Lower leg skin (tissue), 4 donors: Measurements from ENCODE around the gene HMOX1. TPM values are rescaled to one million over a fixed set of nuclear protein-coding genes. Genes with fewer than 3 reads are reported as not detected.

ENCODE experiments used
- DNase-seq, 2 donors: peaks; one replicate each; pipeline ENCODE4 v3.0.0-alpha.2; 2019; ENCODE audit warnings: low spot score in 2 of 2
- H3K4me3 ChIP-seq: fragments of 200-600 bp; sonication (generic); 2 replicates; pipeline ENCODE4 v1.5.1; 2017; ENCODE audit warnings: mild to moderate bottlenecking, low read depth; ENCODE audit not compliant: poor library complexity, severe bottlenecking
- POLR2A ChIP-seq, 2 donors: fragments of 450-650 bp; IDR thresholded peaks; one replicate each; pipeline ENCODE4 v1.6.1; 2016 to 2017; ENCODE audit warnings: antibody characterized with exemption in 2 of 2, mild to moderate bottlenecking in 1 of 2, moderate library complexity in 1 of 2
- WGBS, 2 donors: methylation state at CpG; one replicate each; pipeline ENCODE4 v1.1.5; 2018; 5-methylcytosine and 5-hydroxymethylcytosine counted together
- intact Hi-C: fragments of 100-400 bp; cut with DNase I; formaldehyde crosslinking; loops from one replicate; pipeline ENCODE4 v1.15.0; 2023; ENCODE audit warnings: low total_unique reads
- total RNA-seq, 4 donors: library from RNA; depleted of rRNA; stranded (reverse); fragments of >200 nt; gene quantifications; one replicate each; pipeline ENCODE4 v1.1.0, GENCODE V29; 2016
- TF ChIP-seq, protein P1 (sequence below), 3 donors: fragments of 450-650 bp; IDR thresholded peaks; one replicate each; pipeline ENCODE4 v1.5.1; 2016; ENCODE audit warnings: antibody characterized with exemption in 3 of 3, mild to moderate bottlenecking in 3 of 3, moderate library complexity in 2 of 3

The HMOX1 gene
- total RNA-seq, 4 donors from 2014 or later, result 85.5 to 156 (median 112) TPM

- TF ChIP-seq, protein P1, sequence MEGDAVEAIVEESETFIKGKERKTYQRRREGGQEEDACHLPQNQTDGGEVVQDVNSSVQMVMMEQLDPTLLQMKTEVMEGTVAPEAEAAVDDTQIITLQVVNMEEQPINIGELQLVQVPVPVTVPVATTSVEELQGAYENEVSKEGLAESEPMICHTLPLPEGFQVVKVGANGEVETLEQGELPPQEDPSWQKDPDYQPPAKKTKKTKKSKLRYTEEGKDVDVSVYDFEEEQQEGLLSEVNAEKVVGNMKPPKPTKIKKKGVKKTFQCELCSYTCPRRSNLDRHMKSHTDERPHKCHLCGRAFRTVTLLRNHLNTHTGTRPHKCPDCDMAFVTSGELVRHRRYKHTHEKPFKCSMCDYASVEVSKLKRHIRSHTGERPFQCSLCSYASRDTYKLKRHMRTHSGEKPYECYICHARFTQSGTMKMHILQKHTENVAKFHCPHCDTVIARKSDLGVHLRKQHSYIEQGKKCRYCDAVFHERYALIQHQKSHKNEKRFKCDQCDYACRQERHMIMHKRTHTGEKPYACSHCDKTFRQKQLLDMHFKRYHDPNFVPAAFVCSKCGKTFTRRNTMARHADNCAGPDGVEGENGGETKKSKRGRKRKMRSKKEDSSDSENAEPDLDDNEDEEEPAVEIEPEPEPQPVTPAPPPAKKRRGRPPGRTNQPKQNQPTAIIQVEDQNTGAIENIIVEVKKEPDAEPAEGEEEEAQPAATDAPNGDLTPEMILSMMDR (IDR thresholded peaks at IDR 0.05), result no peak
- no peak for TF ChIP-seq POLR2A (IDR thresholded peaks at IDR 0.05)
- WGBS, 2 donors, result 82 to 85% methylated on average over 12 of the region's 12 CpGs
- no peak overlapping the region for H3K4me3 ChIP-seq
- intact Hi-C loops, result no loop called here
- DNase-seq, result no peak
These were observed 44.7 kb upstream of the HMOX1 start for GRCh38 chr22:35335936-35336781.

DNA sequence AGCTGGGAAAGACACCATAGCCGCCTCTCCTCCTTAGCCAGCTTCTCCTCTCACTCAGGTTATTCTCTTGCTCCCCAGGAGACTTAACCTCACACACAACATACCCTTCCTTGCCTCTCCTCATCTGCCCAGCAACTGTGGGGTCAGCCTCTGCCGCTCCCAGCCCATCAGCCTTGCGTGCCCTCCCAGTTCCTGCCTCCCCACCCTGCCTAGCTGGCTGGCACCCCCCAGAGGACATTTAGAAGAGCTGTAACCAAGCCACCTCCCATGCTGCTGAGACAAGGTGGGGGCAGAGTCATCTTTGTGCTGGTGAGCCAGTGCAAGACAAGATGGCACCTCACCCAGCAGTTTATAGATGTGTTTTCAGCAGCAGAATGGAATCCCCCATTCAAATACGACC is 43.0 kb upstream of the HMOX1 start:
- intact Hi-C loops, result no loop called here
- TF ChIP-seq, protein P1 (IDR thresholded peaks at IDR 0.05), result no peak
- no peak for TF ChIP-seq POLR2A (IDR thresholded peaks at IDR 0.05)
- DNase-seq, result no peak
- 88 to 89% methylated on average over 4 of the region's 4 CpGs for WGBS, 2 donors
- H3K4me3 ChIP-seq, result no peak overlapping the region

DNA sequence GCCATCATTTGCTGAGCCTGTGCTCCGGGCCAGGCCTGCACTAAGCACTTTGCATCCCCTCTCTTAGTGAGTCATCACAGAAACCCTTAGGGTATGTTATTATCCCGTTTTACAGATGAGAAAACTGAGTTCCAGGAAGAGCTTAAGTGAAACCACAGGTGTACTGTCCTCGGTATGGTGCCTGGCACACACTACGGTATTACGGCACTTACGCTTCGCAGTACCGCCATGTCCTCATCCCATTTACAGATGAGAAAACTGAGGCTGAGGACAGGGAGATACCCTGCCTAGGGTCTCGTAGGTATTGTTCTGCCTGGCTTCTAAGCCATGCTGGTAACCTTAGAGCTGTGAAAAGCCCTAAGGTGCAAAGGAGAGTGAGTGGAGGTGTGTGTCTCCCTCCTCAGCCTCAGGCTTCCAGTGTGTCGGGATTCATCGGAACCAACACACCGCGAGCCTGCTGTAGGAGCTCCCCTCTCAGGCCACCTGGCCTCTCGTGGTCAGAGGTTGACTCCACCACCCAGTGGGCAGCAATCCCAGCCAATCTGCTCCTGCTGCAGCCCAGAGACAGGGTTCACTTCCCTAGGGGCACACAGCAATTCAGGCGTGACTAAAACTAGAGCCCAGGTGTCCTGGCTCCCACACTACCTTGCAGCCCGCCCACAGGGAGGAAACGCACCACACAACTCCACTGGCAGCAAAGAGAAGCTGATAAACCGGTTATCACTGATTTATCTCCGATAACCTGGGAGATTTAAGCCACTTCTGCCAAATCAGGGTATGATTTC is 39.6 kb upstream of the HMOX1 start:
- H3K4me3 ChIP-seq, result no peak overlapping the region
- no peak for DNase-seq
- TF ChIP-seq POLR2A (IDR thresholded peaks at IDR 0.05), result no peak
- TF ChIP-seq, protein P1 (IDR thresholded peaks at IDR 0.05), result no peak
- intact Hi-C loops, result no loop called here
- WGBS, 2 donors, result 76 to 78% methylated on average over 19 of the region's 19 CpGs

DNA sequence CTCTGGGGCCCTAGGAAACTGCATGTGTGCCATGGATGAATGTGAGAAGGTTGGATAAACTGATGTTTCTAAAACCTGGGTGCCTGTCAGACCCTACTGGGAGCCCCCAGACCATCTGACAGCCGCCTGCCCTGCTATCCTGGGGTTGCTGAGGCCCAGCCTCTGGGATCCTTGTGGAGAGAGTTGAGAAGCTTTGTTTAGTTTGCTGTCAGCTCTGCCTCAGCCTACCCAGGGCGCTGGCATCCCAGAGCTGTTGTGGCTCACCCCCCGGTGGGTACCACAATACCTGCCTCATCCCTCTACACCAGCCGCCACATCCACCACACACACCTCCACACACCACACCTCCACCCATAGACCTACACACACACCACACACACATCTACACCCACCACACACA is 38.5 kb upstream of the HMOX1 start:
- no peak overlapping the region for H3K4me3 ChIP-seq
- DNase-seq, result no peak
- intact Hi-C loops, result no loop called here
- WGBS, 2 donors, result 91 to 96% methylated on average over 4 of the region's 4 CpGs
- TF ChIP-seq POLR2A (IDR thresholded peaks at IDR 0.05), result no peak
- TF ChIP-seq, protein P1 (IDR thresholded peaks at IDR 0.05), result no peak

DNA sequence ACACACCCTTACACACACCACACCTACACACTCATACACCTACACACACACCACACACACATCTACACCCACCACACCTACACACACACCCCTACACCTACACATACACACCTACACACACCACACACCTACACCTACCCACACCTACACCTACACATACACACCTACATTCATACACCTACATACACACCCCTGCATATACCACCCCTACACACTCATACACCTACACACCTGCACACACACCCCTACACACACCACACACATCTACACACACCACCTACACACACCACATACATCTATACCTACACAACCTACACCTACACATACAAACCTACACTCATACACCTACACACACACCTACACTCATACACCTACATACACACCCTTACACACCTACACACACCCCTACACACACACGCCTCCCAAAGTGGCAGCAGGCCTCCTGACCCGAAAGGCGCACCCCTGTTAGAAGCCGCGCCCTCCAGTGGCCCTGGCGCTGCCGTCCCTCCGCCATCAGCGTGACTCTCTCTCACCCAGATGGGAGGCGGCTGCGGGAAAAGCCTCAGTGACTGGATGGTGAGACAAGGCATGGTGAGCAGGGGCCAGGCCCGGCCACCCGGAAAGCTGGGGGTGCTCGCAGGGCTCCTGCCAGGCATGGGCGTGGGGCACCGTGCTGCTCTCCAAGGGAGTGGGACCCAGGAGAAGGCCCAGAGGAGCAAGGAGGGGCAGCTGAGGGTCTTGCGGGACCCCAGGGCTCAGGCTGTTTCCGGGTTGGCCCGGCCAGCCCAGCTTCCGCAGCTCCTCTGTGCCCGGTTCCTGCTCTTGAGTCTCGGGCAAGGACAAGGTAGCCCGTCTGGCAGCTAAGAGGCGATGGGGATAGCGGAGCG is 37.0 kb upstream of the HMOX1 start:
- intact Hi-C loops, result no loop called here
- no peak overlapping the region for H3K4me3 ChIP-seq
- no peak for DNase-seq
- WGBS, 2 donors, result 94 to 95% methylated on average over 18 to 26 of the region's 26 CpGs
- TF ChIP-seq, protein P1 (IDR thresholded peaks at IDR 0.05), result no peak
- TF ChIP-seq POLR2A (IDR thresholded peaks at IDR 0.05), result no peak
